Pancreas (tissue), 10 donors: ENCODE results near the gene CSHL1. TPM values are rescaled to one million over a fixed set of nuclear protein-coding genes. Genes with fewer than 3 reads are reported as not detected.

ENCODE experiments used
- ATAC-seq, 4 donors: fragments of 200-7000 bp; cut with Tn5 transposase; one replicate each; pipeline versions ENCODE4 v1.8.0 to v1.9.1; 2020; ENCODE audit warnings: mild to moderate bottlenecking in 4 of 4, moderate library complexity in 4 of 4
- DNase-seq, 6 donors: peaks; one replicate each; pipeline ENCODE4 v3.0.0-alpha.2; 2020
- FAIRE-seq: peaks from 2 replicates; lab custom pipeline; 2012; peaks lifted over from hg19 to GRCh38; lab: Jason Lieb, UNC
- H3K27ac ChIP-seq, 4 donors: fragments of 200-600 bp; sonication (generic); 1 replicate in 3 of 4; 2 replicates in 1 of 4; pipeline versions ENCODE4 v1.5.0 to v1.8.0; 2020
- H3K27me3 ChIP-seq, 4 donors: fragments of 200-600 bp; one replicate each; pipeline ENCODE4 v1.8.0; 2021
- H3K36me3 ChIP-seq, 3 donors: fragments of 200-600 bp; sonication (generic) in 1 of 3; one replicate each; pipeline versions ENCODE4 v1.5.0 to v1.8.0; 2020 to 2021
- H3K4me1 ChIP-seq, 3 donors: fragments of 200-600 bp; one replicate each; pipeline ENCODE4 v1.8.0; 2021
- H3K4me3 ChIP-seq, 4 donors: fragments of 200-600 bp; sonication (generic) in 2 of 4; one replicate each; pipeline versions ENCODE4 v1.5.0 to v1.8.0; 2020 to 2021
- H3K9me3 ChIP-seq, 4 donors: fragments of 200-600 bp; one replicate each; pipeline ENCODE4 v1.8.0; 2021
- CTCF ChIP-seq, 4 donors: fragments of 200-600 bp; sonication (generic) in 3 of 4; IDR thresholded peaks; one replicate each; pipeline versions ENCODE4 v1.5.0 to v1.8.0; 2021; ENCODE audit warnings: antibody characterized with exemption in 4 of 4
- WGBS, 2 donors: extraction: QIAGEN DNeasy Blood & Tissue Kit; methylation state at CpG; one replicate each; pipeline ENCODE4 v1.1.7; 2013; 5-methylcytosine and 5-hydroxymethylcytosine counted together
- intact Hi-C, 3 donors: fragments of 100-400 bp; cut with DNase I; formaldehyde crosslinking; loops; one replicate each; pipeline versions ENCODE4 v1.11.1 to v1.14.2; 2022
- polyA plus RNA-seq, 2 donors: library from polyadenylated mRNA; stranded (reverse); fragments of 200-250 nt; gene quantifications; one replicate each; pipeline ENCODE4 v1.2.3, GENCODE V29; 2013
- total RNA-seq, 6 donors: library from RNA; stranded (reverse); fragmentation: NEBNext Ultra II Directional in 4 of 6; extraction: Animal tissue kit (Norgen Biotek cat#: 25700) in 4 of 6; gene quantifications; one replicate each; pipeline versions ENCODE4 v1.2.1 to v1.2.4, GENCODE V29; 2021 to 2023
- donor health status: healthy with polysubstance abuse.
- donor health status: DM: no; HTN: no; CAD: no; lungs with moderate emphysema.
- donor health status: DM: no; HTN: no; CAD: no.
- donor health status: control.
- donor health status: control.
- donor health status: Bipolar disorder and iron deficiency.
- donor health status: DM: yes; HTN: yes; CAD: no.
- donor health status: DM: no; HTN: no; CAD: no.
- donor health status: DM: no; HTN: no; CAD: no.
- donor health status: DM: yes; HTN: yes; CAD: no.

CSHL1 gene
- total and polyA plus RNA-seq, 8 donors = not detected

- Histone ChIP-seq H3K9me3 (no peaks in the 10 kb centered on the region), H3K4me1 (no peaks in the 10 kb centered on the region), H3K27ac (no peak overlapping the region), H3K4me3 (no peak overlapping the region), H3K27me3 (no peaks in the 10 kb centered on the region), H3K36me3 (no peaks in the 10 kb centered on the region)
- 74 to 79% methylated on average over 13 to 16 of the region's 16 CpGs for WGBS, 2 donors
- intact Hi-C loops = no loop called here
- TF ChIP-seq CTCF (IDR thresholded peaks at IDR 0.05) = no peak
- FAIRE-seq (no peak), DNase-seq (peak in 2 of 6 donors; percentile 20 to 57), ATAC-seq (peak in 3 of 4 donors; percentile 47 to 79 (median 55))
Observed at GRCh38 chr17:63930951-63931575, 20.0 kb upstream of the CSHL1 start.

GRCh38 chr17:63929860-63930766 is 19.1 kb upstream of the CSHL1 start:
- Histone ChIP-seq H3K9me3 (no peaks in the 10 kb centered on the region), H3K27ac (no peak overlapping the region), H3K27me3 (no peaks in the 10 kb centered on the region), H3K4me3 (no peak overlapping the region), H3K36me3 (no peaks in the 10 kb centered on the region), H3K4me1 (no peaks in the 10 kb centered on the region)
- DNase-seq (peak in 2 of 6 donors; percentile 14 to 50), ATAC-seq (peak in 3 of 4 donors; percentile 36 to 56 (median 44)), FAIRE-seq (no peak)
- WGBS, 2 donors = 79 to 85% methylated on average over 22 to 24 of the region's 24 CpGs
- intact Hi-C loops = no loop called here
- TF ChIP-seq CTCF (IDR thresholded peaks at IDR 0.05) = no peak

- Histone ChIP-seq H3K27me3 (no peaks in the 10 kb centered on the region), H3K27ac (no peak overlapping the region), H3K9me3 (no peaks in the 10 kb centered on the region), H3K4me3 (no peak overlapping the region), H3K36me3 (no peaks in the 10 kb centered on the region), H3K4me1 (no peaks in the 10 kb centered on the region)
- 86 to 88% methylated on average over 10 of the region's 10 CpGs for WGBS, 2 donors
- no peak for FAIRE-seq
- intact Hi-C loops = no loop called here
- TF ChIP-seq CTCF (IDR thresholded peaks at IDR 0.05) = no peak
- no peak for ATAC-seq
- peak in 2 of 6 donors; percentile 6 to 35 for DNase-seq
Observed at GRCh38 chr17:63928966-63929695, 18.1 kb upstream of the CSHL1 start.

- H3K27ac ChIP-seq = no peak overlapping the region
- 83 to 84% methylated on average over 10 of the region's 10 CpGs for WGBS, 2 donors
- H3K27me3 ChIP-seq = no peaks in the 10 kb centered on the region
- no peaks in the 10 kb centered on the region for H3K9me3 ChIP-seq
- FAIRE-seq (no peak), ATAC-seq (no peak), DNase-seq (peak in 2 of 6 donors; percentile 3 to 23)
- TF ChIP-seq CTCF (IDR thresholded peaks at IDR 0.05) = no peak
- no peaks in the 10 kb centered on the region for H3K36me3 ChIP-seq
- H3K4me3 ChIP-seq = no peak overlapping the region
- intact Hi-C loops = no loop called here
- no peaks in the 10 kb centered on the region for H3K4me1 ChIP-seq
Observed at GRCh38 chr17:63928172-63928666, 17.2 kb upstream of the CSHL1 start.
